Activated CD8-positive, alpha-beta memory T cell treated with anti-CD3 and anti-CD28 coated beads, Interleukin-2, amount 50 U/mL, for 24 hours (primary cell): ENCODE measurements around the gene USP9X.
"Not testable (repeated sequence)": the region's sequence is repeated elsewhere in the genome, so short reads cannot be mapped to it uniquely, and the experiment has no call there.

Experiments
- DNase-seq: peaks from one replicate; pipeline ENCODE4 v3.0.0-alpha.2; 2020; ENCODE audit errors: extremely low read depth

Gene USP9X

DNA sequence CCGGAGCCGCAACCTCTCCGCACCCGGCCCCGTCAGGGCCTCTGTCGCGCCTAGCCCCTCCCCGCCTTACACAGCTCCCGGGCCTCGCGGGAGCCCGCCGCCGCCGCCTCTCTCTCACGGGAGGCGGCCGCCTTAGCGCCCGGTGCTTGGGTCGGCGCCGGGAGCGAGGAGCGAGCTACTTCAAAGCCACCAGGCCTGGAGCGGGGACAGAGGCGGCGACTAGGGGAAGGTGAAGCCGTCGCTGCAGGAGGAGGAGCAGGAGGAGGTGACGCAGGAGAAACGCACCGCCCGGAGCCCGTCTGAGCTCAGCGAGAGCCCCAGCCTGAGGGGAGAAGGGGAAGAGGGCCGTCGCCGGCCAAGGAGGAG, 250 bp downstream of the USP9X start:
- DNase-seq = no peak

GRCh38 chrX:41085878-41086626, 807 bp downstream of the USP9X start:
- no peak for DNase-seq

DNA sequence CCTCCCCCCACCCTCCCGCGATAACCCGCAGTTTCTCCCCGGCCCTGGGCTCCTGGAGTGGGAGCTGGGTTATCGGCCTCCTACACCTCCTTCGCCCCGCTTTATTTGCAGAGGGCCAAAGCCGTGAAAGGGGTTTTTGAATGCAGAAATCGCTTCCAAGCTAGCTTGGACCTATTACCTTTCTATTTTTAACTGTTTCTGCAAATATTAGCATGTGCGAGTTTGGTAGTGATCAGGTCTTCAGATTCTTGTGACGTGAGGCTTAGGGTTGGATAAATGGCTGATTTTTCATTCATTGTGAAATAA, 1.3 kb downstream of the USP9X start:
- DNase-seq = no peak

DNA sequence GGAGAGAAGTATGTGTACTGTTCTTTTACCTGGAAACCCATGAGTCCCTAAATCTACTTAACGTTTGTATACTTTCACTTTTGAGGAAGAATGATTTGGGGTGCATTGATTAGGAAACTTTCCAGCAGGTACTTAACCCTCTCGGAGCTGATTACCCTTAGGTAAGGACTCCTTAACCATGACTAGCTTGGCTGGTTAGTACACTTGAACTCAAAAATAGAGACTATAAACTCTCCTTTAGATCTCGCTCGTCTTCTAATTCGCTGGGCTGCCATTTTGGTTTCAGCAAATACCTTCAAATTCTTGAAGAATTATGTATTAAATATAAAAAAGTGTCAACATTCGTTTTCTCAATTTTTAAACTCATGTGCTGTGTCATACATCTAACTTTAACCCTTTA, 2.0 kb downstream of the USP9X start:
- DNase-seq = no peak

DNA sequence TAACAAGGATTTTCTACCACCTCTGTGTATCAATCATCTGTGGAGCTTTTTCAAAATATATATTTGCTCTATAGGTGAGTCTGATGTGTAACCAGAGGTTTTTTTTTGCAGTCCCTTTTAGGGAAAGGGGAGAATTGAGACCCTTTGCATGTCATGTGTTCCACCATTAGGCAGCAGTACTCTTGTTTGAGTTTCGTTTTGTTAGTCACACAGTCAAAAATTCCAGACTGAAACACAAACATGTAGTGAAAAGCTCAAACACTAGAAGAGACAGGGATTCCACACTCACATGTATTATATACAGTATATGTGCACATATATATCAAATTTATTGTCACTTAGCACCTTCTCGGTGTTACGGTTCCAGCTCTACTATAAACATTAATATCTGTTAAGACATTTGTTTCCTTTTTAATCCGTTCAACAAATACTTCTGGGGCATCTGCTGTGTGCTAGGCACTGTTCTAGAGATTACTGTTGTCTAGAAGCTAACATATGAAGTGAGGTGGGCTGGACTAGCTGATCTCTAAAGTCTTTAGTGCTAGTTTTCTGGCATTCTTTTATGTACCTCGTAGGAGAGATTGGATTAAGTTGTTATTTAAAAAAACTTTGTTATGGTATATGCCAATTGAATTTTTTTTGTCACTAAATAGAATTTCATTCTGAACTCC, 5.5 kb downstream of the USP9X start:
- no peak for DNase-seq

- no peak for DNase-seq
Measured at GRCh38 chrX:41092776-41093175, 7.5 kb downstream of the USP9X start.

DNA sequence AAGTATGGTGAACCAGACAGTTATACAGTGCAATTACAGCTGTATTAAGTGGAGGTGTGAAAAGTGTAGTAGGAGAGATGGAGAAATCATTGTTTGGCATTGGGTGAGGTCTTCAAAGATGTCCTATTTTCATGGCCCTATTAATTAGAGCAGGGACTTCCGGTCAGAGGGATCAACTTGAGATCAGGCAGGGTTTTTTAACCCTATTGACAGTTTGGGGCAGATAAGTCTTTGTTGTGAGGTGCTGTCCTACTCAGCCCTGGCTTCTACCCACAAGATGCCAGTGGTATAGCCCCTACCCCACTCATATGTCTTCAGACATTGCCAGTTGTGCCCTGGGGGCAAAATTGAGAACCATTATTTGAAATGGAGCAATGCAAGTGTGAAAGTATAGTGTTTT, 9.9 kb downstream of the USP9X start:
- no peak for DNase-seq

GRCh38 chrX:41095908-41096307, 10.7 kb downstream of the USP9X start:
- no peak for DNase-seq

DNA sequence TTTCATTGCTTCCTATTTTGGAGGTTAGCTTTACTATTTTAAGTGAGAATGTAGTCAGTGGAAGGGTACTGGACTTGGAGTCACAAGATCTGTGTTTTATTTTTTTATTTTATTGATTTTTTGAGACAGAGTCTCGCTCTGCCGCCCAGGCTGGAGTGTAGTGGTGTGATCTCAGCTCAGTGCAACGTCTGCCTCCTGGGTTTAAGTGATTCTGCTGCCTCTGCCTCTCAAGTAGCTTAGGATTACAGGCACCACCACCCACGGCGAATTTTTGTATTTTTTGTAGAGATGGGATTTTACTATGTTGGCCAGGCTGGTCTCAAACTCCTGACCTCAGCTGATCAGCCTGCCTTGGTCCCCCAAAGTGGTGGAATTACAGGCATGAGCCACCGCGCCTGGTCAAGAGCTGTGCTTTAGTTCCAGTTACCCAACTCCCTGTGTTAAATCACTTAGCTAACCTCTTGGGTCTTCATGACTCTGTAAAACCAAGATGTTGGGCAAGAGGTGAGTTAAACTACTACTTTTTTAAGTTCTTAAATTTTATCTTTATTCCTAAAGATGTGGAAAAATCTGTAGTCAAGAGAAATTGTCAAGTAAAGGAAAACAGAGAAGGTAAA, 11.2 kb downstream of the USP9X start:
- no peak for DNase-seq

GRCh38 chrX:41097326-41097725, 12.1 kb downstream of the USP9X start:
- no peak for DNase-seq

GRCh38 chrX:41100200-41100599, 15.0 kb downstream of the USP9X start:
- no peak for DNase-seq

- DNase-seq = no peak
Measured at GRCh38 chrX:41100819-41101218, 15.6 kb downstream of the USP9X start.

DNA sequence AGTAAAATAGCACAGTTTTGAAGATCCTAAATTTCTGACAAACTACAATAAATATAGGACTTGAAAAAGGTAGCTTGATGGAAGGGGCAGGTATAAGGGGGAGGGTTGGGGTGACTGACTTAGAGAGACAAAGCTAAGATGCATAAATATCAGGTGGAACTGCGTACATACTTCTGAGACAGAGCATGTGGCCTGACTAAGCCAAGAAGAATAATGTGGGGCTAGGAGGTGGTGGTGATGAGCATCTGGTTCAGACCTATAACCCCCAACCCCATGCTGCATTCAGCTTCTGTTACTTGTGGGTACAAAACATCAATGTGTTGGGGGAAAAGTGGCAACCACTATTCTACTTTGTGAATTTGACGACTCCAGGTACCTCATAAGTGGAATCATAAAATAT, 19.8 kb downstream of the USP9X start:
- DNase-seq = no peak

- not testable (repeated sequence) for DNase-seq
Measured at GRCh38 chrX:41106257-41106656, 21.0 kb downstream of the USP9X start.

- DNase-seq = no peak
Measured at GRCh38 chrX:41108007-41108406, 22.8 kb downstream of the USP9X start.

DNA sequence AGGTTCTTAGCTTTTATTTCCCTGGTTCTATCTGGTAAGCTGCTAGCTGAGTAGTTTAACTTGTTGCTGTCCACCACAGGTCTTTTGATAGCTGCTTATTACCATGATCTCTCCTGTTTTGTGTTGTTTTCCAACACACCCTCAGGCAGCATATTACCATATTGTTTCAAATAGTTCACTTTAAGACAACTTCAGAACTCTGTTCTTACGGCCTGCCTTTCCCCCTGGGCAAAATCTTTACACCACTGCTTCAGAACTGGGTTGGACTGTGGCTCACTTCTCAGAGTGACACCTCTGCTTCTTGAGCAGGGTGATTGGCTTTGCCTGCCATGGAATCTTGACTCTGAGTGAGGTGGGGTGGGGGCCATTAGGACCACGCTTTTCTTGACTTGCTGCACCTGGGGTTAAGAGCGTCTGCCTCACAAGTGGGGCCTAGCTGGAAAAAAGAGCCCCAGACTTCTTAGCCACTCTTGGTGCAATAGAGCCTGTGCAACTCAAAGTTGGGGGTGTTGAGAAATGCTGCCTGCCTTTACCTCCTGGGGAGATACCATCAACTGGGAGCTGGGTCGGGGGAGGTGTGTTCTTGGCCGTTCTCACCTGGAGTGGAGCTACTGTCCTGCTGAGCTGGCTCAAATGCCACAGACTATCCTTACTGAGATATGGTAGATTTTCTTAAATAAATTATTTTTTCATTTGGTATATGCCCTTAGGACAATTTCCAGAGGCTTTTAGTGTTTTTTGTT, 23.4 kb downstream of the USP9X start:
- no peak for DNase-seq

- DNase-seq = no peak
Measured at GRCh38 chrX:41110801-41111625, 25.8 kb downstream of the USP9X start.

DNA sequence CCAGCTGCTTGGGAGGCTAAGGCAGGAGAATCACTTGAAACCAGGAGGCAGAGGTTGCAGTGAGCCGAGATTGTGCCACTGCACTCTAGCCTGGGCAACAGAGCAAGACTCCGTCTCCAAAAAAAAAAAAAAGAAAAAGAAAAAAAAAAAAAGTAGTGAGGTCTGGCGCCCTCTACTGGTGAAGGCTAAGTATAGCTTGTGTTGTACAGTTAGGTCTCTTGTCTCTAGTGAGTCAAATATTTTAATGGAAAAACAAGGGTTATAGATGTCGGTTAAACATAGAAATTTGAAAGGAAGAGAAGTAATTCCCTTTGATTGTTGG, 29.8 kb downstream of the USP9X start:
- not testable (repeated sequence) for DNase-seq

- no peak for DNase-seq
Measured at GRCh38 chrX:41116948-41117347, 31.7 kb downstream of the USP9X start.

DNA sequence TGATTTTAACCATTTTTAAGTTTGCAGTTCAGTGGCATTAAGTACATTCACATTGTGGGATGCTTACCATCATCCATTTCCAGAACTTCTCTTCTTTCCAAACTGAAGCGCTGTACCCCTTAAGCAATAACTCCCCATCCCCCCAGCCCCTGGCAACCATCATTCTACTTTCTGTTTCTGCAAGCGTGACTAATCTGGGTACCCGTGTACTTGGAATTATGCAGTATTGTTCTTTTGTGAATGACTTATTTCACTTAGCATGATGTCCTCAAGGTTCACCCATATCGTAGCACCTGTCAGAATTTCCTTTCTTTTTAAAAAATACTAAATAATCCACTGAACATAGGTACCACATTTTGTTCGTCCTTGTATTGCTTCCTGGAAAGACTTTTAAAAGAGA, 32.9 kb downstream of the USP9X start:
- DNase-seq = no peak

DNA sequence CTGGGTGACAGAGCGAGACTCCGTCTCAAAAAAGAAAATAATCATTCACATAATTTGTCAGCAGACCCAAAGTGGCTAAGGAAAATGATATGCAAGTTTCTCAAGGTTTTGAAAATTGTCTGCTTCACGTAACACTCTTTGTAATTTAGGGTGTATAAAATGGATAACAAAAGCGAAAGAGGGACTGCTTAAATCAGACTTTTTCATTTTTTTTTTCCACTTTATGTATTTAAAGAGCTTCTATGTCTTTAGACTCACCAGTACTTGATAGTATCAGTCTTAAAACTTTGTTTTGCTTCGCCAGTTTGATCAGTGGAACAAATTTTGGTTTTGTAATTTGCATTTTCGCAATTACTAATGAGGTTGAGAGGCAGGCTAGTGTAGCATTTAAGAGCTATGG, 34.6 kb downstream of the USP9X start:
- DNase-seq = no peak

- no peak for DNase-seq
Measured at GRCh38 chrX:41121766-41122165, 36.5 kb downstream of the USP9X start.
